Panc1 (cell line): ENCODE data around the gene SLC25A13. TPM values are rescaled to one million over a fixed set of nuclear protein-coding genes. Genes with fewer than 3 reads are reported as not detected.

Experiments used
- ATAC-seq: fragments of 200-7000 bp; cut with Tn5 transposase; 2 replicates; pipeline ENCODE4 v1.9.1; 2020; ENCODE audit warnings: mild to moderate bottlenecking, moderate library complexity
- BruUV-seq: library from RNA; stranded (reverse); fragments of 400-500 nt; replicated peaks from 2 replicates; lab custom pipeline; 2021; lab: Mats Ljungman, UMichigan
- CTCF ChIA-PET: fragments of 300-600 bp; sonication (Branson Sonifier 250); formaldehyde crosslinking; loops from one replicate; lab custom pipeline; 2022; ENCODE audit warnings: antibody characterized with exemption; lab: Charles Lee
- POLR2A ChIA-PET: fragments of 300-600 bp; sonication (Branson Sonifier 250); formaldehyde crosslinking; loops from one replicate; lab custom pipeline; 2022; ENCODE audit warnings: antibody characterized with exemption; lab: Charles Lee
- DNase-seq: peaks from one replicate; pipeline ENCODE4 v3.0.0-alpha.2; 2010; ENCODE audit warnings: low read depth, low spot score
- H3K27ac ChIP-seq: 2 replicates; pipeline ENCODE4 v1.5.1; 2011; ENCODE audit warnings: mild to moderate bottlenecking, low read length, inconsistent platforms
- H3K27me3 ChIP-seq: fragments of 200-500 bp; sonication (Bioruptor generic); 2 replicates; pipeline ENCODE4 v1.6.0; 2014; ENCODE audit warnings: low read length, inconsistent platforms; ENCODE audit not compliant: control insufficient read depth, insufficient read depth
- H3K36me3 ChIP-seq: fragments of 200-500 bp; sonication (Bioruptor generic); 2 replicates; pipeline ENCODE4 v1.5.1; 2014; ENCODE audit warnings: inconsistent platforms, mild to moderate bottlenecking, low read length, moderate library complexity; ENCODE audit not compliant: control insufficient read depth, insufficient read depth
- H3K4me1 ChIP-seq: 2 replicates; pipeline ENCODE4 v1.5.1; 2011; ENCODE audit warnings: inconsistent platforms, mild to moderate bottlenecking, low read length, moderate library complexity; ENCODE audit not compliant: control insufficient read depth, insufficient read depth
- H3K4me3 ChIP-seq, 2 experiments: 2 replicates each; pipeline ENCODE4 v1.5.1; 2011 to 2012; ENCODE audit warnings: low read depth in 2 of 2, low read length in 2 of 2, mild to moderate bottlenecking in 2 of 2, inconsistent platforms in 1 of 2, moderate library complexity in 1 of 2
- H3K9me3 ChIP-seq: fragments of 200-500 bp; sonication (Bioruptor generic); 2 replicates; pipeline ENCODE4 v1.5.1; 2014; ENCODE audit warnings: low read depth, mild to moderate bottlenecking, inconsistent platforms, low read length, moderate library complexity; ENCODE audit not compliant: control insufficient read depth, insufficient read depth
- CTCF ChIP-seq: fragments of 450-650 bp; IDR thresholded peaks from 2 replicates; pipeline ENCODE4 v1.5.1; 2017; ENCODE audit warnings: mild to moderate bottlenecking
- POLR2AphosphoS5 ChIP-seq: IDR thresholded peaks from 2 replicates; pipeline ENCODE4 v1.6.1; 2012; ENCODE audit warnings: mild to moderate bottlenecking, low read depth, low read length, moderate library complexity
- REST ChIP-seq, 2 experiments: IDR thresholded peaks; 2 replicates each; pipeline ENCODE4 v1.6.1; 2011 to 2012; ENCODE audit warnings: low read depth in 2 of 2, control low read depth in 1 of 2, low read length in 1 of 2, mild to moderate bottlenecking in 1 of 2, moderate library complexity in 1 of 2; ENCODE audit not compliant: insufficient read depth in 1 of 2
- SIN3A ChIP-seq: IDR thresholded peaks from 2 replicates; pipeline ENCODE4 v1.6.1; 2012; ENCODE audit warnings: low read depth, mild to moderate bottlenecking, low read length, moderate library complexity, borderline replicate concordance; ENCODE audit not compliant: insufficient read depth
- TCF7L2 ChIP-seq: IDR thresholded peaks from 2 replicates; pipeline ENCODE4 v1.6.1; 2011; ENCODE audit warnings: mild to moderate bottlenecking, low read depth, low read length, inconsistent platforms
- in situ Hi-C: cut with HindIII; loops from 2 replicates; pipeline ENCODE4 v1.10.0; 2016; ENCODE audit warnings: low sequenced_read_pairs, low pct_unique_long_range_greater_than_20kb
- intact Hi-C: fragments of 100-400 bp; cut with micrococcal nuclease; formaldehyde crosslinking; loops from one replicate; pipeline ENCODE4 v1.10.0; 2022; ENCODE audit not compliant: unreplicated experiment
- total RNA-seq: library from RNA; stranded (reverse); gene quantifications from one replicate; pipeline ENCODE4 v1.2.1, GENCODE V29; 2021; ENCODE audit not compliant: unreplicated experiment

The SLC25A13 gene
- total RNA-seq, 1 experiment from 2014 or later, result 69.4 TPM

- TF ChIP-seq TCF7L2 (no peak), CTCF (no peak), POLR2AphosphoS5 (no peak), REST (IDR thresholded peaks at IDR 0.05; ENCODE audit: insufficient read depth in 1 of 2, low read depth in 2 of 2, low read length in 1 of 2) (no peak), SIN3A (no peak)
Measured at GRCh38 chr7:96104984-96105383, 216.9 kb downstream of the SLC25A13 start.

GRCh38 chr7:96102096-96102811 lies 219.6 kb downstream of the SLC25A13 start:
- Histone ChIP-seq H3K36me3 (no peaks in the 10 kb centered on the region), H3K4me3 (no peak overlapping the region), H3K27me3 (no peaks in the 10 kb centered on the region), H3K27ac (no peak overlapping the region), H3K9me3 (peaks cover 5% of the 10 kb centered on the region; the same call in 1 of the 2 replicates), H3K4me1 (no peaks in the 10 kb centered on the region)
- CTCF ChIA-PET, result interaction anchor here (0.6 kb wide), 1 partner anchor 29 kb away, joined by 3 read pairs; no protein-coding TSS in a partner anchor
- POLR2A ChIA-PET, result no interaction called here
- no peak for ATAC-seq
- intact Hi-C loops, result no loop called here
- no peak for TF ChIP-seq REST (IDR thresholded peaks at IDR 0.05; ENCODE audit: insufficient read depth in 1 of 2, low read depth in 2 of 2, low read length in 1 of 2)
- no peak for TF ChIP-seq SIN3A
- TF ChIP-seq POLR2AphosphoS5, result no peak
- TF ChIP-seq CTCF, result no peak
- no peak for TF ChIP-seq TCF7L2
- in situ Hi-C loops, result no loop called here
- no TSS peak for BruUV-seq
- no peak for DNase-seq

More at GRCh38 chr7:96104984-96105383, 216.9 kb downstream of the SLC25A13 start:
- no peak overlapping the region for H3K27ac ChIP-seq
- no peaks in the 10 kb centered on the region for H3K27me3 ChIP-seq
- no peak overlapping the region for H3K4me3 ChIP-seq
- H3K36me3 ChIP-seq, result no peaks in the 10 kb centered on the region
- CTCF ChIA-PET, result no interaction called here
- ATAC-seq (no peak), DNase-seq (no peak)
- BruUV-seq, result no TSS peak
- H3K4me1 ChIP-seq, result no peaks in the 10 kb centered on the region
- intact Hi-C loops, result no loop called here
- POLR2A ChIA-PET, result no interaction called here
- in situ Hi-C loops, result no loop called here
- no peaks in the 10 kb centered on the region for H3K9me3 ChIP-seq
